ENCODE results near the gene AJAP1. TPM values are rescaled to one million over a fixed set of nuclear protein-coding genes. Genes with fewer than 3 reads are reported as not detected.

Gene AJAP1
- total and polyA plus RNA-seq, 2 of the 8 experiments (the other 6 are each of a cell fraction or from before 2014, with no cell fraction given) = 1.9 to 6.2 TPM

DNA sequence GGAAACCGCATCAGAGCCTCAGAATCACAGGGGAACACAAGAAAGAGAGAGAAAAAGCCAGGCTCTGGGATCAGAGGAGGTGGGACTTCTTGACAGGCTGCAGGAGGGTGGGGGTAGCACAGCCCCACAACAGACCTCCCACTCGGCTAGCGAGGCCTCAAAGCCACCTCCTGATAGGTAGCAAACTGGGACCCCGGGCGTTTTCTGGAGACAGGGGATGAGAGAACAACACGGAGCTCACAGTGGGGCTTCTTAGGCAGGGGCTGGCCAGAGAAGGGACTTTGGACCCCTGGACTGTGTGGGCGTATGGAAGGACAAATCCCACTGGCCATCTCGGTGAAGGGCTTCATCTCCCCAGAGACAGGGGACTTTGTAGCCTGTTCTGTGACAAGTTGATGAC, 116.3 kb downstream of the AJAP1 start (continued):
- no peak for TF ChIP-seq EGR1 (IDR thresholded peaks at IDR 0.05; ENCODE audit: borderline replicate concordance, low read depth, low read length)
- TF ChIP-seq SP4 (IDR thresholded peaks at IDR 0.05; ENCODE audit: low read length) = no peak
- TF ChIP-seq RXRA (IDR thresholded peaks at IDR 0.05; ENCODE audit: insufficient read depth, low read depth, low read length) = no peak
- TF ChIP-seq, protein P1, sequence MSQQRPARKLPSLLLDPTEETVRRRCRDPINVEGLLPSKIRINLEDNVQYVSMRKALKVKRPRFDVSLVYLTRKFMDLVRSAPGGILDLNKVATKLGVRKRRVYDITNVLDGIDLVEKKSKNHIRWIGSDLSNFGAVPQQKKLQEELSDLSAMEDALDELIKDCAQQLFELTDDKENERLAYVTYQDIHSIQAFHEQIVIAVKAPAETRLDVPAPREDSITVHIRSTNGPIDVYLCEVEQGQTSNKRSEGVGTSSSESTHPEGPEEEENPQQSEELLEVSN (IDR thresholded peaks at IDR 0.05) = no peak
- TF ChIP-seq CBX8 (IDR thresholded peaks at IDR 0.05; ENCODE audit: borderline replicate concordance, low read depth, low read length) = no peak

Data from H1 (cell line).